MM.1S (cell line): ENCODE results near the gene TTC34.

Experiments
- DNase-seq: peaks from one replicate; pipeline ENCODE4 v3.0.0-alpha.2; 2015
- H2AFZ ChIP-seq: fragments of 300-600 bp; sonication (generic); 2 replicates; pipeline ENCODE4 v1.6.0; 2016; ENCODE audit warnings: antibody characterized with exemption, low read length
- H3F3A ChIP-seq: fragments of 300-600 bp; sonication (generic); 2 replicates; pipeline ENCODE4 v1.6.1; 2016; ENCODE audit warnings: mild to moderate bottlenecking, antibody characterized with exemption, low read length, moderate library complexity, mixed read lengths; ENCODE audit not compliant: insufficient read depth
- H3K27ac ChIP-seq: fragments of 300-600 bp; sonication (generic); 2 replicates; pipeline ENCODE4 v1.5.1; 2016; ENCODE audit warnings: mild to moderate bottlenecking, low read length
- H3K27me3 ChIP-seq: fragments of 300-600 bp; sonication (generic); replicated peaks from 2 replicates; pipeline ENCODE4 v1.6.0; 2016; ENCODE audit warnings: low read length; ENCODE audit not compliant: insufficient read depth
- H3K36me3 ChIP-seq: fragments of 300-600 bp; sonication (generic); replicated peaks from 2 replicates; pipeline ENCODE4 v1.6.1; 2016; ENCODE audit warnings: mild to moderate bottlenecking, low read length, mixed read lengths; ENCODE audit not compliant: insufficient read depth
- H3K4me1 ChIP-seq: fragments of 300-600 bp; sonication (generic); 2 replicates; pipeline ENCODE4 v1.6.1; 2016; ENCODE audit warnings: low read length, mixed read lengths
- H3K4me2 ChIP-seq: fragments of 300-600 bp; sonication (generic); 2 replicates; pipeline ENCODE4 v1.6.0; 2016; ENCODE audit warnings: low read depth, low read length
- H3K4me3 ChIP-seq: fragments of 300-600 bp; sonication (generic); 2 replicates; pipeline ENCODE4 v1.5.1; 2016; ENCODE audit warnings: low read length, mixed read lengths
- H3K79me2 ChIP-seq: fragments of 300-600 bp; sonication (generic); 2 replicates; pipeline ENCODE4 v1.6.1; 2016; ENCODE audit warnings: mixed run types, low read length, mixed read lengths
- H3K9ac ChIP-seq: fragments of 300-600 bp; sonication (generic); 2 replicates; pipeline ENCODE4 v1.6.1; 2016; ENCODE audit warnings: low read length, mixed read lengths
- H3K9me2 ChIP-seq: fragments of 300-600 bp; sonication (generic); replicated peaks from 2 replicates; pipeline ENCODE4 v1.6.1; 2016; ENCODE audit warnings: mild to moderate bottlenecking, low read length, mixed read lengths; ENCODE audit not compliant: insufficient read depth
- H3K9me3 ChIP-seq: fragments of 300-600 bp; sonication (generic); replicated peaks from 2 replicates; pipeline ENCODE4 v1.6.1; 2016; ENCODE audit warnings: mild to moderate bottlenecking, low read length, mixed read lengths; ENCODE audit not compliant: insufficient read depth
- H4K20me1 ChIP-seq: fragments of 300-600 bp; sonication (generic); 2 replicates; pipeline ENCODE4 v1.6.1; 2016; ENCODE audit warnings: mild to moderate bottlenecking, low read length, moderate library complexity, mixed read lengths; ENCODE audit not compliant: insufficient read depth
- EZH2 ChIP-seq: fragments of 300-600 bp; sonication (generic); optimal IDR thresholded peaks from 2 replicates; pipeline ENCODE3; 2017; ENCODE audit warnings: low read depth, mild to moderate bottlenecking, antibody characterized with exemption, low read length, mixed read lengths
- EZH2phosphoT487 ChIP-seq: fragments of 300-600 bp; sonication (generic); IDR thresholded peaks from 2 replicates; pipeline ENCODE4 v1.6.1; 2018; ENCODE audit warnings: antibody characterized with exemption, low read length
- TF ChIP-seq, protein P1 (sequence below): fragments of 300-600 bp; sonication (generic); IDR thresholded peaks from 2 replicates; pipeline ENCODE4 v1.5.1; 2016; ENCODE audit warnings: antibody characterized with exemption, low read length, mixed read lengths

TTC34 gene

DNA sequence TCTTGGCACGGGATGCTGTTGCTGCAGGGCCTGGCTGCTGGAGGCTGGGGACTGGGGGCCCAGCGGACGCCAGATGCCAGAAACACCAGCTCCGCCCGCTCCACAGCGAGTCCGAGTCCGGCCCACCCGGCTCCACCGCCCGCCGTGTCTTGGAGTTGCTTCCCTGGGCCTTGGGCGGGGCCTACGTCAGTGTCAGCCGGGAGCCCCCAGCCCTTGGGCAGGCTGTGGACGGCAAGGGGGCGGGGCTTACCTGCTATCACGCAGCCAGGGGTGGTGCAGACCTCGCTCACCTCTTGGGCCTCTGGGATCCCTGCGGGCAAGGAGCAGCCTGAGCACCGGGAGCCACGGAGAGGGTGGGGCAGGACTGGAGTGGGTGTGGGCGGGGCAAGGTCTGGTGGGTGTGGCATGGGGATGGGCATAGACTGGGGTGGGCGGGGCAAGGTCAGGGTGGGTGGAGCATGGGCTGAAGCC, 190.4 kb downstream of the TTC34 start:
- H3K27ac ChIP-seq = no peak overlapping the region
- no peaks in the 10 kb centered on the region for H4K20me1 ChIP-seq
- H3K4me3 ChIP-seq = no peak overlapping the region
- H3K9me3 ChIP-seq = no peaks in the 10 kb centered on the region
- H3K36me3 ChIP-seq = no peaks in the 10 kb centered on the region
- peaks cover 93% of the 10 kb centered on the region for H3K27me3 ChIP-seq
- no peaks in the 10 kb centered on the region for H3F3A ChIP-seq
- no peaks in the 10 kb centered on the region for H3K4me1 ChIP-seq
- H3K79me2 ChIP-seq = no peaks in the 10 kb centered on the region
- no peak overlapping the region for H3K4me2 ChIP-seq
- H2AFZ ChIP-seq = no peak overlapping the region
- H3K9ac ChIP-seq = no peak overlapping the region
- TF ChIP-seq EZH2phosphoT487 (no peak), EZH2 (no peak)
- TF ChIP-seq, protein P1, sequence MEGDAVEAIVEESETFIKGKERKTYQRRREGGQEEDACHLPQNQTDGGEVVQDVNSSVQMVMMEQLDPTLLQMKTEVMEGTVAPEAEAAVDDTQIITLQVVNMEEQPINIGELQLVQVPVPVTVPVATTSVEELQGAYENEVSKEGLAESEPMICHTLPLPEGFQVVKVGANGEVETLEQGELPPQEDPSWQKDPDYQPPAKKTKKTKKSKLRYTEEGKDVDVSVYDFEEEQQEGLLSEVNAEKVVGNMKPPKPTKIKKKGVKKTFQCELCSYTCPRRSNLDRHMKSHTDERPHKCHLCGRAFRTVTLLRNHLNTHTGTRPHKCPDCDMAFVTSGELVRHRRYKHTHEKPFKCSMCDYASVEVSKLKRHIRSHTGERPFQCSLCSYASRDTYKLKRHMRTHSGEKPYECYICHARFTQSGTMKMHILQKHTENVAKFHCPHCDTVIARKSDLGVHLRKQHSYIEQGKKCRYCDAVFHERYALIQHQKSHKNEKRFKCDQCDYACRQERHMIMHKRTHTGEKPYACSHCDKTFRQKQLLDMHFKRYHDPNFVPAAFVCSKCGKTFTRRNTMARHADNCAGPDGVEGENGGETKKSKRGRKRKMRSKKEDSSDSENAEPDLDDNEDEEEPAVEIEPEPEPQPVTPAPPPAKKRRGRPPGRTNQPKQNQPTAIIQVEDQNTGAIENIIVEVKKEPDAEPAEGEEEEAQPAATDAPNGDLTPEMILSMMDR = no peak
- H3K9me2 ChIP-seq = no peaks in the 10 kb centered on the region
- DNase-seq = no peak

DNA sequence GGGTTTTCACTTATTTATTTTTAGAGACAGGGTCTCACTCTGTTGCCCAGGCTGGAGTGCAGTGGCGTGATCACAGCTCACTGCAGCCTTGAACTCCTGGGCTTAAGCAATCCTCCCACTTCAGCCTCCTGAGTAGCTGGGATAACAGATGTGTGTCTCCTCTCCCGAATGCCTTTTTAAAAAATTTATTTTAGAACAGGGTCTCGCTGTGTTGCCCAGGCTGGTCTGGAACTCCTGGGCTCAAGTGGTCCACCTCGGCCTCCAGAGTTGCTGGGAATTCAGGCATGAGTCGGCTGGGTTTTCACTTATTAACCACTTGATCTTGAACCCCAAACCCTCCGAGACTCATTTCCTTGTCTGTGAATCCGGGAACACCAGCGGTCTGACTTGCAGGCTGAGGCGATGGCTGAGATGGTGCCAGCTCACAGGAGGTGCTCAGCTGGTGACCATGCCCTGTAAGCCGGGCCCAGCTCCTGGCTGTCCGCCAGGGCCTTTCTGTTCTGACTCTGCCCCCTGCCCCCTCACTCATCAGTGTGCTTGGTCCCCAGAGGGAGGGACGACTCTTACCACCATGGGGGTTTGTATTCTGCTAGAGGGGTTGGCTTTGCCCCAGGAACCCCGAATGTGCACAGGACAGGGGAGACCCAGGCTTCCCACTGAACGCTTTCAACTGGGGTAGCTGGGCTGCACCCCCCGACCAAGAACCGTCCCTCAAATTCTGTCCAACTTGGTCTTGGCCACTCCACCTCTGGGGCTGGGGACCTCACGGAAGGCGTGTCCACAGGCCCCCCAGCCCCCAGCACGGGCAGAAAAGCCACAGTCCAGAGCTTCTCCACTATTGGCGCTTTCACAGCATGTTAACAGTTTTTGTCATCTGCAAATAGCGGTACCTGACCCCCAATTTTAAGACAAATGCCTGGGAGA, 191.2 kb downstream of the TTC34 start:
- Histone ChIP-seq H3K27me3 (peaks cover 92% of the 10 kb centered on the region), H3K79me2 (no peaks in the 10 kb centered on the region), H2AFZ (no peak overlapping the region), H3K9me3 (no peaks in the 10 kb centered on the region), H3K9ac (no peak overlapping the region), H4K20me1 (no peaks in the 10 kb centered on the region), H3K4me2 (no peak overlapping the region), H3F3A (no peaks in the 10 kb centered on the region), H3K36me3 (no peaks in the 10 kb centered on the region), H3K4me1 (no peaks in the 10 kb centered on the region), H3K27ac (no peak overlapping the region), H3K9me2 (no peaks in the 10 kb centered on the region), H3K4me3 (no peak overlapping the region)
- TF ChIP-seq EZH2 (no peak), EZH2phosphoT487 (no peak)
- TF ChIP-seq, protein P1 = no peak
- no peak for DNase-seq

DNA sequence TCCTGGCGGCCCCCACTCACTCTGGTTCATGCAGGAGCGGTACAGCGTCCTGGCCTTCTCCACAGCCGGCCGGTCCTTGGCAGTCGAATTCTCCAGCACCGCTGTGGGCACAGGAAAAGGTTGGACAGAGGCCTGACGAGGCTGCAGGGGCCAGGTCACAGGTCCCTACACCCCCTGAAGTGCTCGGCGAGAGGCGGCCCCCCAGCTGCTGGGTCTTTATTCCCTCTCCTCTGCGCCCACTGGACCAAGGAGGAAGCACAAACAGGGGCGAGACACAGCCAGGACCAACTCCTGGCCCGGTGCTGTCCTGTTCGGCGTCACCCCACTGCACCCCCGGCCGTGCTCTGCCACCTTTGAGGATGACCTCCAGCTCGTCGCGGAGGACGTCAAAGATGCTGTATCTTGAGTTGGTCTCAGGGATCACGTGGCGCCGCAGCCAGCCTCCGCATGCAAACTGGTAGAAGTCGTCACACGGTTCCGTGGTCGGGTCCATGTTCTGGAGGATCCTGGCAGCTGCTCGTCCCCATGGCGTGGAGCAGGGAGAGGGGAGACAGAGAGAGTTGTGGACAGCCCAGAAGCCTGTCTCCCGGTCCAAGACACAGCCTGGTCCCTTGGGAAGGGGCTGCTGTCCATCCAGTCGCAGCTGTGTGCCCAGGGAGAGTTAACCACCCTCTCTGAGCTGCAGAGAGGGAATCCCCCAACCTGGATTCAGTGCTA, 192.0 kb downstream of the TTC34 start:
- TF ChIP-seq, protein P1 = no peak
- TF ChIP-seq EZH2 (no peak), EZH2phosphoT487 (no peak)
- H3K36me3 ChIP-seq = no peaks in the 10 kb centered on the region
- no peak overlapping the region for H3K27ac ChIP-seq
- no peaks in the 10 kb centered on the region for H3K9me3 ChIP-seq
- no peak overlapping the region for H3K4me2 ChIP-seq
- H4K20me1 ChIP-seq = no peaks in the 10 kb centered on the region
- no peaks in the 10 kb centered on the region for H3K79me2 ChIP-seq
- H3K9ac ChIP-seq = no peak overlapping the region
- H3K4me1 ChIP-seq = no peaks in the 10 kb centered on the region
- H2AFZ ChIP-seq = no peak overlapping the region
- no peaks in the 10 kb centered on the region for H3K9me2 ChIP-seq
- no peak overlapping the region for H3K4me3 ChIP-seq
- peaks cover 92% of the 10 kb centered on the region for H3K27me3 ChIP-seq
- no peak for DNase-seq
- H3F3A ChIP-seq = no peaks in the 10 kb centered on the region
